Trophoblast cell (in vitro differentiated cells and primary cell): ENCODE data around the gene LOXL1.
"Not testable (repeated sequence)": the region's sequence is repeated elsewhere in the genome, so short reads cannot be mapped to it uniquely, and the experiment has no call there.

Source experiments
- DNase-seq, 2 donors: peaks; one replicate each; pipeline ENCODE4 v3.0.0-alpha.2; 2016
- H2AFZ ChIP-seq: 2 replicates; pipeline ENCODE4 v1.6.1; 2013; ENCODE audit warnings: low read length, moderate library complexity, mild to moderate bottlenecking; ENCODE audit not compliant: insufficient read depth, poor library complexity
- H2AK5ac ChIP-seq: 2 replicates; pipeline ENCODE4 v1.6.1; 2013; ENCODE audit warnings: mild to moderate bottlenecking, low read length
- H2BK120ac ChIP-seq: 2 replicates; pipeline ENCODE4 v1.6.1; 2013; ENCODE audit warnings: low read length, mild to moderate bottlenecking, moderate library complexity; ENCODE audit not compliant: insufficient read depth, poor library complexity
- H2BK12ac ChIP-seq: 2 replicates; pipeline ENCODE4 v1.6.1; 2013; ENCODE audit warnings: mild to moderate bottlenecking, low read length, moderate library complexity
- H2BK5ac ChIP-seq: 2 replicates; pipeline ENCODE4 v1.6.1; 2013; ENCODE audit warnings: low read length, low read depth, moderate library complexity, mild to moderate bottlenecking; ENCODE audit not compliant: poor library complexity
- H3K14ac ChIP-seq: 2 replicates; pipeline ENCODE4 v1.6.1; 2013; ENCODE audit warnings: mild to moderate bottlenecking, low read length
- H3K18ac ChIP-seq: 2 replicates; pipeline ENCODE4 v1.6.1; 2013; ENCODE audit warnings: mild to moderate bottlenecking, low read length
- H3K23ac ChIP-seq: 2 replicates; pipeline ENCODE4 v1.6.1; 2013; ENCODE audit warnings: low read length
- H3K27ac ChIP-seq: 2 replicates; pipeline ENCODE4 v1.5.1; 2013; ENCODE audit warnings: low read depth, mild to moderate bottlenecking, inconsistent platforms, low read length, moderate library complexity
- H3K27me3 ChIP-seq: 2 replicates; pipeline ENCODE4 v1.6.1; 2013; ENCODE audit warnings: inconsistent platforms, mild to moderate bottlenecking, low read length, moderate library complexity; ENCODE audit not compliant: insufficient read depth
- H3K36me3 ChIP-seq, 2 experiments: 1 replicate in 1 of 2; 2 replicates in 1 of 2; pipeline ENCODE4 v1.6.1; 2013; ENCODE audit warnings: low read length in 2 of 2, mild to moderate bottlenecking in 2 of 2, moderate library complexity in 1 of 2; ENCODE audit not compliant: insufficient read depth in 2 of 2, control insufficient read depth in 1 of 2
- H3K4ac ChIP-seq: 2 replicates; pipeline ENCODE4 v1.6.1; 2013; ENCODE audit warnings: low read depth, mild to moderate bottlenecking, low read length, moderate library complexity
- H3K4me1 ChIP-seq, 2 experiments: 1 replicate in 1 of 2; 2 replicates in 1 of 2; pipeline ENCODE4 v1.6.1; 2013; ENCODE audit warnings: low read length in 2 of 2, mild to moderate bottlenecking in 2 of 2, moderate library complexity in 1 of 2; ENCODE audit not compliant: insufficient read depth in 2 of 2, control insufficient read depth in 1 of 2
- H3K4me2 ChIP-seq: 2 replicates; pipeline ENCODE4 v1.6.1; 2013; ENCODE audit warnings: inconsistent platforms, mild to moderate bottlenecking, low read length, moderate library complexity
- H3K4me3 ChIP-seq: 2 replicates; pipeline ENCODE4 v1.5.1; 2013; ENCODE audit warnings: mild to moderate bottlenecking, low read depth, low read length, inconsistent platforms
- H3K79me1 ChIP-seq: one replicate; pipeline ENCODE4 v1.6.1; 2013; ENCODE audit warnings: low read length
- H3K79me2 ChIP-seq: 2 replicates; pipeline ENCODE4 v1.6.1; 2013; ENCODE audit warnings: low read length, mild to moderate bottlenecking; ENCODE audit not compliant: control insufficient read depth, insufficient read depth, poor library complexity
- H3K9ac ChIP-seq: 2 replicates; pipeline ENCODE4 v1.6.1; 2013; ENCODE audit warnings: mild to moderate bottlenecking, low read length
- H3K9me3 ChIP-seq: 2 replicates; pipeline ENCODE4 v1.6.1; 2013; ENCODE audit warnings: low read depth, mild to moderate bottlenecking, control low read depth, inconsistent platforms, low read length; ENCODE audit not compliant: insufficient read depth
- H4K12ac ChIP-seq: 2 replicates; pipeline ENCODE4 v1.6.1; 2013; ENCODE audit warnings: low read depth, mild to moderate bottlenecking, low read length, moderate library complexity
- H4K8ac ChIP-seq: 2 replicates; pipeline ENCODE4 v1.6.1; 2013; ENCODE audit warnings: low read depth, mild to moderate bottlenecking, low read length, moderate library complexity
- H4K91ac ChIP-seq: one replicate; pipeline ENCODE4 v1.6.1; 2013; ENCODE audit warnings: low read depth, mild to moderate bottlenecking, low read length, moderate library complexity
- WGBS: extraction: QIAGEN DNeasy Blood & Tissue Kit; methylation state at CpG from one replicate; pipeline ENCODE4 v1.1.7; 2013; ENCODE audit warnings: missing lambda C conversion rate; ENCODE audit not compliant: insufficient read length, insufficient coverage; ENCODE audit errors: extremely low coverage; 5-methylcytosine and 5-hydroxymethylcytosine counted together

Gene LOXL1

DNA sequence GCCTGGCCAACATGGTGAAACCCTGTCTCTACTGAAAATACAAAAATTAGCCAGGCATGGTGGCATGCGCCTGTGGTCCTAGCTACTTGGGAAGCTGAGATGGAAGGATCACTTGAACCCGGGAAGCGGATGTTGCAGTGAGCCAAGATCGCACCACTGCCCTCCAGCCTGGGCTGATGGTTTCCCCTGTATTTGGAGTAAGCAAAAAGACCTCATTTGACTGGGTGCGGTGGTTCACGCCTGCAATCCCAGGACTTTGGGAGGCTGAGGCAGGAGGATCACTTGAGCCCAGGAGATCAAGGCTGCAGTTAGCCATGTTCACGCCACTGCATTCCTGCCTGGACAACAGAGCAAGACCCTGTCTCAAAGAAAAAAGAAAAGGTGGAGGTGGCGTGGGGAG is 12.3 kb downstream of the LOXL1 start:
- not testable (repeated sequence) for H3K27ac ChIP-seq, H3K4me2 ChIP-seq, H2AFZ ChIP-seq, H3K9me3 ChIP-seq, H2BK12ac ChIP-seq, H3K23ac ChIP-seq, H3K36me3 ChIP-seq, H3K4me3 ChIP-seq, H3K9ac ChIP-seq, DNase-seq, H2AK5ac ChIP-seq, H2BK5ac ChIP-seq, H4K91ac ChIP-seq, H3K14ac ChIP-seq, H3K27me3 ChIP-seq, H4K8ac ChIP-seq, H2BK120ac ChIP-seq, H3K79me2 ChIP-seq, H3K4ac ChIP-seq, H3K18ac ChIP-seq, H4K12ac ChIP-seq
- Histone ChIP-seq H3K79me1 (peaks cover 24% of the 10 kb centered on the region), H3K4me1 (peaks cover 33 to 46% of the 10 kb centered on the region in 2 experiments)
- no CpG with 5 or more reads among the region's 8 CpGs for WGBS

DNA sequence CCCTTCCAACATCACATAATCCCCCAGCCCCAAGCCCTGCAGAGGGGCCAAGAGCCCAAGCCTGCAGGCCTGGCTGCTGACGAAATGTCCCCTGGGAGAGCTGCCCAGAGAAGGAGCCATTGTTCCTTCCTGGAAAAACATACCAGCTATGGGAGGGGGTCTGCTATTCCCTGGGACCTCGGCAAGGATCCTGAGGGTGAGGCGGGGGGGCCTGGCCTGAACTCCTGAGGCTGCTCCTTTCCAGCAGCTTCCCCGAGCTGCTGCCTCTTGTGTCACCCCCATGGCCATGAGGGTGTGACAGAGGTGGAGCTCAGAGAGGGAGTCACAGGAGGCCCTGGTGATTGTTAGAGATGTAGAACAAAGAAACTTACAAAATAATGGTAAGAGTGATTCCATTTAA is 12.9 kb downstream of the LOXL1 start:
- no peak overlapping the region for H3K4me3 ChIP-seq
- H3K4me1 ChIP-seq = peaks cover 37 to 49% of the 10 kb centered on the region in 2 experiments
- no peak overlapping the region for H3K23ac ChIP-seq
- no peak overlapping the region for H2BK5ac ChIP-seq
- no peak overlapping the region for H3K14ac ChIP-seq
- H2BK120ac ChIP-seq = no peak overlapping the region
- H3K4me2 ChIP-seq = no peak overlapping the region
- peaks cover 26% of the 10 kb centered on the region for H3K79me1 ChIP-seq
- no peak overlapping the region for H2BK12ac ChIP-seq
- no peak for DNase-seq
- WGBS = no CpG with 5 or more reads among the region's 4 CpGs
- H3K9me3 ChIP-seq = peaks cover 2% of the 10 kb centered on the region
- no peak overlapping the region for H4K12ac ChIP-seq
- H3K18ac ChIP-seq = no peak overlapping the region
- no peak overlapping the region for H2AK5ac ChIP-seq
- no peak overlapping the region for H3K9ac ChIP-seq
- H4K91ac ChIP-seq = no peak overlapping the region
- H3K27me3 ChIP-seq = no peaks in the 10 kb centered on the region
- H2AFZ ChIP-seq = no peak overlapping the region
- H3K36me3 ChIP-seq = no peaks in the 10 kb centered on the region
- no peak overlapping the region for H3K27ac ChIP-seq
- H3K4ac ChIP-seq = no peak overlapping the region
- H4K8ac ChIP-seq = no peak overlapping the region
- peaks cover under 1% of the 10 kb centered on the region for H3K79me2 ChIP-seq

DNA sequence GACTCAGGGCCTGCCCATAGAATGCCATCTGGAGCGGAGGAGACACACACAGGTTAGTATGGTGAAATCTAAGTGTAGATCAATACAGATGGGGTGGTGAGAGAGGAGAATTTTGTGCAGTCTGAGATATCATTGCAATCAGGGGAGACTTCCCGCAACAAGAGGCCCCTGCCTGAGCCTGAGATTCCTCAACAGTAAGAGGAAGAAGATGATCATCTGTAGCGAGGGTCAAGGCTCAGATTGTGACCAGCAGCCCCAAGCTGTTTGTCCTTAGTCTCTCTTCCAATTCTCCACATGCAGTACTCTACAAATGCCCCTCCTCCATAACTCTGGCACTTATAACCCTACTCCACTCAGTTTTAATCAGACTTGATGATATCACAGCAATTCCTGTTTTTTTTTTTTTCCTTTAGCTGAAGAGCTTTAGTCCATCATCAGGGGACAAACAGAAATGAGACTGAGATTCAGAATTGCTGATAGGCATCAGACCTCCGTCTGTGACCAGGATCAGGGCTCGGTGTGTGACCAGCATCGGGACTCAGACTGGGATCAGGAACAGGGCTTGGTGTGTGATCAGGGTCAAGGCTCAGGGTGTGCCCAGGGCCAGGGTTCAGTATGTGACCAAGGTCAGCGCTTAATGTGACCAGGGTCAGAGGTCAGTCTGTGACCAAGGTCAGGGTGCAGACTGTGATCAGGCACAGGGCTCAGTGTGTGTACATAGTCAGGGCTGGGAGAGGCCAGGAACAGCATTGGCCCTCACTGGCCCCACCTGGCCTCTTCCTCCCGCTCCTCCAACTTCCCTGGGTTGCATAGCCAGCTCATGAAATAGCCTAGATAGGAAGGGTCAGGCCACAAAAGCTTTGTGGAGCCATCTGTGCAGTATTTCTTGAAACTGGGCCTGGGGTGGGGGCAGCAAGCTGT is 14.1 kb downstream of the LOXL1 start:
- H3K9me3 ChIP-seq = peaks cover 2% of the 10 kb centered on the region
- H2AK5ac ChIP-seq = peak overlapping the region; percentile 31
- WGBS = no CpG with 5 or more reads among the region's 8 CpGs
- H4K91ac ChIP-seq = peak overlapping the region; percentile 60
- no peak overlapping the region for H4K8ac ChIP-seq
- H3K23ac ChIP-seq = no peak overlapping the region
- peaks cover 47 to 56% of the 10 kb centered on the region in 2 experiments for H3K4me1 ChIP-seq
- H2BK120ac ChIP-seq = peak overlapping the region; percentile 39
- no peak overlapping the region for H4K12ac ChIP-seq
- H3K36me3 ChIP-seq = no peaks in the 10 kb centered on the region
- H3K27ac ChIP-seq = no peak overlapping the region
- no peak overlapping the region for H2AFZ ChIP-seq
- H3K14ac ChIP-seq = peak overlapping the region; percentile 49
- H3K79me2 ChIP-seq = peaks cover 4% of the 10 kb centered on the region
- H2BK12ac ChIP-seq = peak overlapping the region; percentile 67
- no peak overlapping the region for H3K9ac ChIP-seq
- no peaks in the 10 kb centered on the region for H3K27me3 ChIP-seq
- H3K4ac ChIP-seq = no peak overlapping the region
- H3K79me1 ChIP-seq = peaks cover 34% of the 10 kb centered on the region
- peak overlapping the region; percentile 16 for H3K18ac ChIP-seq
- H3K4me3 ChIP-seq = no peak overlapping the region
- H3K4me2 ChIP-seq = no peak overlapping the region
- H2BK5ac ChIP-seq = peak overlapping the region; percentile 24
- DNase-seq = peak in 1 of 2 donors; percentile 23

DNA sequence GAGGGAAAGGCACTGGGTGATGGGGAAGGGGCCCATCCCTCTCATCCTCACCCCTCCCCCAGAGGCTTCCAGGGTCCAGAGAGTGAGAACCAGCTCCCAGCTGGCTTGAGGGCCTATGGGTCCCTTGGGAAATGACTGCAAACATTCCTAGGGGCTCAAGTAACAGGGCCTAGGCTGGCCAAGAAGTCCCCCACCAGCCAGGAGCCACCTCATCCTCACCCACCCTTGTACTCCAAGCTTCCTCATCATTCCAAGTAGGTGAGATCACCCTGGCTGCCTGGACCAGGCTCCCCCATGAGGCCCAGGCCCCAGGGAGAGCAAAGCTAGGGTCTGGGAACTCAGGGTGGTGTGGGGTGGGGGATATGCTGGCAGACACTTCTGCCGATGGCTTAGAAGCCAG is 14.8 kb downstream of the LOXL1 start:
- Histone ChIP-seq H3K4me3 (no peak overlapping the region), H3K4me1 (peaks cover 48 to 54% of the 10 kb centered on the region in 2 experiments), H3K4ac (no peak overlapping the region), H2BK5ac (peak overlapping the region; percentile 25), H3K4me2 (no peak overlapping the region), H3K27ac (peak overlapping the region; percentile 28), H3K9me3 (peaks cover 2% of the 10 kb centered on the region), H3K36me3 (no peaks in the 10 kb centered on the region), H3K27me3 (no peaks in the 10 kb centered on the region), H3K18ac (no peak overlapping the region), H3K79me2 (peaks cover 4% of the 10 kb centered on the region), H4K8ac (peak overlapping the region; percentile 35), H2BK12ac (peak overlapping the region; percentile 20), H2AFZ (no peak overlapping the region), H3K23ac (no peak overlapping the region), H3K9ac (no peak overlapping the region), H2BK120ac (peak overlapping the region; percentile 43), H3K14ac (peak overlapping the region; percentile 35), H4K91ac (peak overlapping the region; percentile 60), H4K12ac (no peak overlapping the region), H2AK5ac (no peak overlapping the region), H3K79me1 (peaks cover 36% of the 10 kb centered on the region)
- no CpG with 5 or more reads among the region's 1 CpG for WGBS
- DNase-seq = no peak
